Head of caudate nucleus (tissue), 42 donors: ENCODE measurements around the gene RBM41.
A peak's percentile ranks its signal among the peaks of the same experiment; 100 is the strongest.

Experiments used
- DNase-seq, 42 donors: peaks; one replicate each; pipeline versions ENCODE4 v3.0.0 to v3.0.0-alpha.2; 2020 to 2021; ENCODE audit warnings: mixed read lengths in 7 of 42
- intact Hi-C: fragments of 100-400 bp; cut with DNase I; formaldehyde crosslinking; loops from one replicate; pipeline ENCODE4 v1.15.0; 2022

Gene RBM41

GRCh38 chrX:107050195-107050709 is 68.4 kb downstream of the RBM41 start:
- no peak for DNase-seq

GRCh38 chrX:107047622-107048021 is 71.0 kb downstream of the RBM41 start:
- intact Hi-C loops, result no loop called here

More at GRCh38 chrX:107050195-107050709, 68.4 kb downstream of the RBM41 start:
- intact Hi-C loops, result no loop called here

GRCh38 chrX:107029752-107030151 is 88.9 kb downstream of the RBM41 start:
- intact Hi-C loops, result no loop called here

More at GRCh38 chrX:107047622-107048021, 71.0 kb downstream of the RBM41 start:
- DNase-seq, result no peak

GRCh38 chrX:107025545-107025944 is 93.1 kb downstream of the RBM41 start:
- intact Hi-C loops, result no loop called here
- DNase-seq, result peak in 4 of 42 donors; percentile 0 to 35 (median 10)

More at GRCh38 chrX:107029752-107030151, 88.9 kb downstream of the RBM41 start:
- DNase-seq, result no peak

GRCh38 chrX:107014936-107015335 is 103.7 kb downstream of the RBM41 start:
- intact Hi-C loops, result no loop called here
- no peak for DNase-seq
